ENCODE measurements around the gene PLEK. TPM values are rescaled to one million over a fixed set of nuclear protein-coding genes. Genes with fewer than 3 reads are reported as not detected.

Gene PLEK
- total and polyA plus RNA-seq, 9 of the 15 experiments (the other 6 are each of a cell fraction or from before 2014, with no cell fraction given), result 0.14 to 1.2 (median 0.36) TPM

GRCh38 chr2:68429311-68429826 lies 64.3 kb downstream of the PLEK start (continued):
- TF ChIP-seq ZNF586 (CRISPR knock-in tag; conservative IDR thresholded peaks at IDR 0.05) (no peak), HDAC2 (IDR thresholded peaks at IDR 0.05) (peak; percentile 36; the same call in 1 of the 2 replicates), ZNF280A (IDR thresholded peaks at IDR 0.05; ENCODE audit: low read depth, partially characterized antibody) (no peak), ZNF197 (CRISPR knock-in tag; IDR thresholded peaks at IDR 0.05; ENCODE audit: low read depth) (0 out of 2 replicates have a peak, but pooled peaks have one; percentile 5), EP300 (IDR thresholded peaks at IDR 0.05; ENCODE audit: low read length) (peak; percentile 79), RBFOX2 (IDR thresholded peaks at IDR 0.05; ENCODE audit: low read depth, low read length) (0 out of 2 replicates have a peak, but pooled peaks have one; percentile 16), ZNF644 (tag; IDR thresholded peaks at IDR 0.05; ENCODE audit: low read depth) (0 out of 2 replicates have a peak, but pooled peaks have one; percentile 53), ZSCAN32 (CRISPR knock-in tag; IDR thresholded peaks at IDR 0.05) (peak; percentile 65; the same call in 1 of the 2 replicates), LEF1 (IDR thresholded peaks at IDR 0.05) (peak; percentile 62; the same call in 1 of the 2 replicates), PCBP1 (IDR thresholded peaks at IDR 0.05; ENCODE audit: low read depth, low read length, poor library complexity, severe bottlenecking) (no peak), ZNF174 (CRISPR knock-in tag; IDR thresholded peaks at IDR 0.05) (no peak), PTRF (tag; IDR thresholded peaks at IDR 0.05) (no peak), HNRNPK (IDR thresholded peaks at IDR 0.05; ENCODE audit: low read depth, low read length, poor library complexity, severe bottlenecking) (no peak), NFE2 (IDR thresholded peaks at IDR 0.05; ENCODE audit: low read depth) (0 out of 2 replicates have a peak, but pooled peaks have one; percentile 9), FOSL1 (tag; conservative IDR thresholded peaks at IDR 0.05) (peak; percentile 56; the same call in 1 of the 2 replicates), ZNF583 (CRISPR knock-in tag; IDR thresholded peaks at IDR 0.05) (peak; percentile 68; the same call in 1 of the 2 replicates), PCBP2 (IDR thresholded peaks at IDR 0.05; ENCODE audit: low read depth, low read length, poor library complexity, severe bottlenecking) (no peak), IRF9 (tag; IDR thresholded peaks at IDR 0.05) (peak; percentile 64; the same call in 1 of the 2 replicates), ZNF41 (CRISPR knock-in tag; conservative IDR thresholded peaks at IDR 0.05) (no peak), MAZ (CRISPR knock-in tag; conservative IDR thresholded peaks at IDR 0.05 in 1 of 2, IDR thresholded peaks at IDR 0.05 in 1 of 2) (peak; percentile 21 to 26; a peak in 1 of 4 replicates), SRF (CRISPR knock-in tag; IDR thresholded peaks at IDR 0.05) (0 out of 4 replicates have a peak, but pooled peaks of 1 of the 2 experiments have one; percentile 30), ZNF717 (CRISPR knock-in tag; IDR thresholded peaks at IDR 0.05) (no peak), KLF1 (tag; IDR thresholded peaks at IDR 0.05) (no peak), DMBX1 (CRISPR knock-in tag; IDR thresholded peaks at IDR 0.05; ENCODE audit: borderline replicate concordance) (no peak; the same call in 1 of the 2 replicates), ATF7 (IDR thresholded peaks at IDR 0.05) (peak; percentile 88), RCOR1 (IDR thresholded peaks at IDR 0.05; ENCODE audit: borderline replicate concordance in 1 of 2, low read depth in 2 of 2, low read length in 2 of 2) (peak in 1 of 2 experiments; percentile 52; a peak in 1 of 4 replicates), MYBL2 (IDR thresholded peaks at IDR 0.05; ENCODE audit: low read depth) (no peak), MYBL2 (CRISPR knock-in tag; IDR thresholded peaks at IDR 0.05; ENCODE audit: borderline replicate concordance) (no peak)
